Esophagus squamous epithelium (tissue), 5 donors: Measurements from ENCODE around the gene HIPK2. TPM values are rescaled to one million over a fixed set of nuclear protein-coding genes. Genes with fewer than 3 reads are reported as not detected.

Experiments used
- DNase-seq: peaks from one replicate; lab custom pipeline; 2025; lab: John Stamatoyannopoulos, UW
- H3K27ac ChIP-seq, 4 donors: fragments of 200-600 bp; sonication (generic); one replicate each; pipeline ENCODE4 v1.5.1; 2016 to 2019; ENCODE audit warnings: mild to moderate bottlenecking in 1 of 4
- H3K27me3 ChIP-seq, 4 donors: fragments of 200-600 bp; sonication (generic); 1 replicate in 3 of 4; 2 replicates in 1 of 4; pipeline versions ENCODE4 v1.5.1 to v1.6.0; 2017 to 2021; ENCODE audit warnings: antibody characterized with exemption in 1 of 4
- H3K36me3 ChIP-seq, 3 donors: fragments of 200-600 bp; sonication (generic); one replicate each; pipeline ENCODE4 v1.5.1; 2016 to 2019
- H3K4me1 ChIP-seq, 3 donors: fragments of 200-600 bp; sonication (generic); one replicate each; pipeline ENCODE4 v1.5.1; 2017 to 2019
- H3K4me3 ChIP-seq, 4 donors: fragments of 200-600 bp; sonication (generic); 1 replicate in 3 of 4; 2 replicates in 1 of 4; pipeline ENCODE4 v1.5.1; 2016 to 2019; ENCODE audit warnings: mild to moderate bottlenecking in 2 of 4, moderate library complexity in 1 of 4
- H3K9me3 ChIP-seq, 3 donors: fragments of 200-600 bp; sonication (generic); one replicate each; pipeline ENCODE4 v1.5.1; 2016 to 2019
- POLR2A ChIP-seq, 4 donors: fragments of 450-650 bp; IDR thresholded peaks; one replicate each; pipeline ENCODE4 v1.6.1; 2017; ENCODE audit warnings: antibody characterized with exemption in 4 of 4, mild to moderate bottlenecking in 4 of 4, moderate library complexity in 3 of 4
- WGBS, 2 donors: methylation state at CpG; one replicate each; pipeline ENCODE4 v1.1.5; 2018; 5-methylcytosine and 5-hydroxymethylcytosine counted together
- intact Hi-C: fragments of 100-400 bp; cut with DNase I; formaldehyde crosslinking; loops from one replicate; pipeline ENCODE4 v1.15.0; 2022
- total RNA-seq, 4 donors: library from RNA; depleted of rRNA; stranded (reverse); fragments of >200 nt; gene quantifications; one replicate each; pipeline ENCODE4 v1.1.0, GENCODE V29; 2016
- TF ChIP-seq, protein P1 (sequence below), 6 experiments: fragments of 450-650 bp in 4 of 6; fragments of 200-600 bp in 2 of 6; sonication (generic) in 2 of 6; IDR thresholded peaks; one replicate each; pipeline ENCODE4 v1.5.1; 2016 to 2019; ENCODE audit warnings: antibody characterized with exemption in 6 of 6, mild to moderate bottlenecking in 4 of 6, moderate library complexity in 4 of 6
- donor health status: DM: yes; HTN: yes; CAD: no.

Gene HIPK2
- total RNA-seq, 4 donors from 2014 or later, result 17.8 to 37.9 (median 29.3) TPM

DNA sequence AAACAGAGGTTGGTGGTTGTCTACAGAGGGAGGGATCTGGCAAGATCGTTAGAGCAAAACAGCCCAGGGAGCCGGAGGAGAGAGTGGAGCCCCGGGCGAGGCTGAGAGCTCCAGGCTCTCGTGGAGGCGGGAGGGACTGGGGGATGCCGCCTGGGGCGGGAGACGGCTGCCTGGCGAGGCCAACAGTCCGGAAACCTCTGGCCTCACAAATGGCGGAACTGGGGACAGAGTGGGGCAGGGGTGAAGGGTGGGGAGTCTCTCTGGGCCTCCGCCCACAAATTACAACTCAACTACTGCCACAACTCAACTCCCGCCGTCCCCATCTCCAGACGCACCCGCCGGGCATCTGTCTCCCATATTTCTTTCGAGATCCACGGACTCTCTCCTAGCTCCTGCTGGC is 206.6 kb downstream of the HIPK2 start:
- no peak for TF ChIP-seq POLR2A (IDR thresholded peaks at IDR 0.05)
- TF ChIP-seq, protein P1, sequence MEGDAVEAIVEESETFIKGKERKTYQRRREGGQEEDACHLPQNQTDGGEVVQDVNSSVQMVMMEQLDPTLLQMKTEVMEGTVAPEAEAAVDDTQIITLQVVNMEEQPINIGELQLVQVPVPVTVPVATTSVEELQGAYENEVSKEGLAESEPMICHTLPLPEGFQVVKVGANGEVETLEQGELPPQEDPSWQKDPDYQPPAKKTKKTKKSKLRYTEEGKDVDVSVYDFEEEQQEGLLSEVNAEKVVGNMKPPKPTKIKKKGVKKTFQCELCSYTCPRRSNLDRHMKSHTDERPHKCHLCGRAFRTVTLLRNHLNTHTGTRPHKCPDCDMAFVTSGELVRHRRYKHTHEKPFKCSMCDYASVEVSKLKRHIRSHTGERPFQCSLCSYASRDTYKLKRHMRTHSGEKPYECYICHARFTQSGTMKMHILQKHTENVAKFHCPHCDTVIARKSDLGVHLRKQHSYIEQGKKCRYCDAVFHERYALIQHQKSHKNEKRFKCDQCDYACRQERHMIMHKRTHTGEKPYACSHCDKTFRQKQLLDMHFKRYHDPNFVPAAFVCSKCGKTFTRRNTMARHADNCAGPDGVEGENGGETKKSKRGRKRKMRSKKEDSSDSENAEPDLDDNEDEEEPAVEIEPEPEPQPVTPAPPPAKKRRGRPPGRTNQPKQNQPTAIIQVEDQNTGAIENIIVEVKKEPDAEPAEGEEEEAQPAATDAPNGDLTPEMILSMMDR (IDR thresholded peaks at IDR 0.05), result no peak
- H3K4me3 ChIP-seq, result no peak overlapping the region
- H3K36me3 ChIP-seq, result peaks cover 17 to 100% (median 32%) of the 10 kb centered on the region in 3 donors
- H3K27ac ChIP-seq, result no peak overlapping the region
- DNase-seq, result no peak
- H3K27me3 ChIP-seq, result no peaks in the 10 kb centered on the region
- no peaks in the 10 kb centered on the region for H3K4me1 ChIP-seq
- intact Hi-C loops, result no loop called here
- WGBS, 2 donors, result 83 to 88% methylated on average over 13 to 17 of the region's 20 CpGs
- H3K9me3 ChIP-seq, result no peaks in the 10 kb centered on the region

- Histone ChIP-seq H3K36me3 (peaks cover 17 to 96% (median 32%) of the 10 kb centered on the region in 3 donors), H3K9me3 (no peaks in the 10 kb centered on the region), H3K4me1 (no peaks in the 10 kb centered on the region), H3K27me3 (no peaks in the 10 kb centered on the region), H3K27ac (no peak overlapping the region), H3K4me3 (no peak overlapping the region)
- WGBS, 2 donors, result 83 to 84% methylated on average over 5 of the region's 5 CpGs
- no peak for TF ChIP-seq POLR2A (IDR thresholded peaks at IDR 0.05)
- TF ChIP-seq, protein P1 (IDR thresholded peaks at IDR 0.05), result no peak
- intact Hi-C loops, result no loop called here
- no peak for DNase-seq
Measured at GRCh38 chr7:139570626-139571025, 207.2 kb downstream of the HIPK2 start.

GRCh38 chr7:139570119-139570518 is 207.7 kb downstream of the HIPK2 start:
- intact Hi-C loops, result no loop called here
- Histone ChIP-seq H3K4me1 (no peaks in the 10 kb centered on the region), H3K4me3 (no peak overlapping the region), H3K36me3 (peaks cover 17 to 91% (median 27%) of the 10 kb centered on the region in 3 donors), H3K27ac (no peak overlapping the region), H3K27me3 (no peaks in the 10 kb centered on the region), H3K9me3 (no peaks in the 10 kb centered on the region)
- WGBS, 2 donors, result 74 to 81% methylated on average over 5 of the region's 8 CpGs
- TF ChIP-seq, protein P1 (IDR thresholded peaks at IDR 0.05), result no peak
- no peak for TF ChIP-seq POLR2A (IDR thresholded peaks at IDR 0.05)
- no peak for DNase-seq

- Histone ChIP-seq H3K27ac (no peak overlapping the region), H3K27me3 (no peaks in the 10 kb centered on the region), H3K36me3 (peaks cover 6 to 85% (median 20%) of the 10 kb centered on the region in 3 donors), H3K4me1 (no peaks in the 10 kb centered on the region), H3K4me3 (no peak overlapping the region), H3K9me3 (no peaks in the 10 kb centered on the region)
- 90 to 98% methylated on average over 3 to 8 of the region's 12 CpGs for WGBS, 2 donors
- intact Hi-C loops, result no loop called here
- TF ChIP-seq, protein P1 (IDR thresholded peaks at IDR 0.05), result no peak
- TF ChIP-seq POLR2A (IDR thresholded peaks at IDR 0.05), result no peak
- DNase-seq, result no peak
Measured at GRCh38 chr7:139568813-139569490, 208.8 kb downstream of the HIPK2 start.

DNA sequence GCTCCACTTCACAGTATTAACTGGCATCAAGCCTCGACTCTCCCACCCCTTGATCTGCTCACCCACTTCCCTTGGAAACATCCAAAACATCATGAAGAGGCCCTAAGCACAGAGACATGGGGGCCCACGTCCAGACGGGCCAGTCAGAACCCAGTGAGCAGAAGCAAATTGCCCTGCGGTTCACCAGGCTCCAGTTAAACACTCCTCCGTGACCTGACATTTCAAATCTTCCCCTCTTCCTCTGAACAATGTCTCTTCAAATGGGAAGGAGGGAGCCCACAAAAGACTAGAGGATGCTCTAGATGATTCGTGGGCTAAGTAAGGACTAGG is 209.5 kb downstream of the HIPK2 start:
- Histone ChIP-seq H3K4me1 (no peaks in the 10 kb centered on the region), H3K4me3 (no peak overlapping the region), H3K27me3 (no peaks in the 10 kb centered on the region), H3K36me3 (peaks cover 6 to 83% (median 14%) of the 10 kb centered on the region in 3 donors), H3K9me3 (no peaks in the 10 kb centered on the region), H3K27ac (no peak overlapping the region)
- intact Hi-C loops, result no loop called here
- WGBS, 2 donors, result 92 to 100% methylated on average over 2 to 4 of the region's 6 CpGs
- TF ChIP-seq, protein P1 (IDR thresholded peaks at IDR 0.05), result no peak
- no peak for TF ChIP-seq POLR2A (IDR thresholded peaks at IDR 0.05)
- no peak for DNase-seq
